IPS-18a (cell line): ENCODE measurements around the gene PSTPIP2.

ENCODE experiments used
- H3K27ac ChIP-seq: one replicate; pipeline ENCODE4 v1.5.1; 2013; ENCODE audit warnings: low read length
- H3K27me3 ChIP-seq: one replicate; pipeline ENCODE4 v1.6.1; 2013; ENCODE audit warnings: mild to moderate bottlenecking, low read length; ENCODE audit not compliant: control insufficient read depth, insufficient read depth
- H3K36me3 ChIP-seq: one replicate; pipeline ENCODE4 v1.6.1; 2013; ENCODE audit warnings: low read depth, low read length; ENCODE audit not compliant: control insufficient read depth
- H3K4me1 ChIP-seq: one replicate; pipeline ENCODE4 v1.6.1; 2013; ENCODE audit warnings: low read depth, low read length; ENCODE audit not compliant: control insufficient read depth
- H3K4me3 ChIP-seq: one replicate; pipeline ENCODE4 v1.5.1; 2013; ENCODE audit warnings: low read length
- H3K9ac ChIP-seq: one replicate; pipeline ENCODE4 v1.6.1; 2013; ENCODE audit warnings: mild to moderate bottlenecking, low read length, moderate library complexity
- H3K9me3 ChIP-seq: one replicate; pipeline ENCODE4 v1.6.1; 2013; ENCODE audit warnings: low read depth, low read length; ENCODE audit not compliant: control insufficient read depth

Gene PSTPIP2

GRCh38 chr18:46071653-46072375 is at the start of gene PSTPIP2:
TSS of gene PSTPIP2 (minus strand) at chr18:46072260. CDS start at chr18:46072188, 72 bp downstream.
- no peak within 1 kb of the TSS for H3K27ac ChIP-seq

GRCh38 chr18:46113751-46114150 is 41.7 kb upstream of the PSTPIP2 start:
- Histone ChIP-seq H3K4me1 (no peaks in the 10 kb centered on the region), H3K9ac (no peak overlapping the region), H3K36me3 (peaks cover 24% of the 10 kb centered on the region), H3K27ac (no peak overlapping the region), H3K27me3 (no peaks in the 10 kb centered on the region), H3K9me3 (no peaks in the 10 kb centered on the region), H3K4me3 (no peak overlapping the region)

More at GRCh38 chr18:46071653-46072375, at the start of gene PSTPIP2:
- Histone ChIP-seq H3K9ac (peak within 1 kb of the TSS; percentile 50), H3K9me3 (no peaks in the 10 kb centered on the region), H3K4me3 (peak within 1 kb of the TSS; percentile 69), H3K4me1 (no peaks in the 10 kb centered on the region), H3K36me3 (no peaks in the 10 kb centered on the region), H3K27me3 (peaks cover 34% of the 10 kb centered on the region)

- Histone ChIP-seq H3K36me3 (peaks cover 34% of the 10 kb centered on the region), H3K4me1 (no peaks in the 10 kb centered on the region), H3K27me3 (no peaks in the 10 kb centered on the region), H3K9me3 (no peaks in the 10 kb centered on the region), H3K9ac (no peak overlapping the region), H3K27ac (no peak overlapping the region), H3K4me3 (no peak overlapping the region)
Observed at GRCh38 chr18:46110406-46110805, 38.3 kb upstream of the PSTPIP2 start.

DNA sequence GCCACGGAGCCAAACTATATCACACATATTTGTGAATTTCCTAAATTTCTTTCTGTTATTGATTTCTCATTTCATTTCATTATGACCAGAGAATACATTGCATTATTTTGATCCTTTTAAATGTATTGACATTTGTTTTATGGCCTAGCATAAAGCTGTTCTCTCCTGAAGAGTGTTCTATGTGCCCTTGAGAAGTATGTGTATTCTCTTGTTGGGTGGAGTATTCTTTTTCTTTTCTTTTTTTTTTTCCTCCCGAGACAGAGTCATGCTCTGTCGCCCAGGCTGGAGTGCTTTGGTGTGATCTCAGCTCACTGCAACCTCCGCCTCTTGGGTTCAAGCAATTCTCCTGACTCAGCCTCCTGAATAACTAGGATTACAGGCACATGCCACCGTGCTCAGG is 37.3 kb upstream of the PSTPIP2 start:
- H3K9ac ChIP-seq = no peak overlapping the region
- peaks cover 33% of the 10 kb centered on the region for H3K36me3 ChIP-seq
- H3K4me3 ChIP-seq = no peak overlapping the region
- H3K4me1 ChIP-seq = no peaks in the 10 kb centered on the region
- H3K27me3 ChIP-seq = no peaks in the 10 kb centered on the region
- no peaks in the 10 kb centered on the region for H3K9me3 ChIP-seq
- H3K27ac ChIP-seq = no peak overlapping the region

- no peaks in the 10 kb centered on the region for H3K9me3 ChIP-seq
- peak within 1 kb of the TSS; percentile 80 for H3K4me3 ChIP-seq
- H3K27ac ChIP-seq = peak within 1 kb of the TSS; percentile 84
- peaks cover 14% of the 10 kb centered on the region for H3K36me3 ChIP-seq
- no peaks in the 10 kb centered on the region for H3K27me3 ChIP-seq
- H3K4me1 ChIP-seq = no peaks in the 10 kb centered on the region
- H3K9ac ChIP-seq = peak within 1 kb of the TSS; percentile 93
Observed at GRCh38 chr18:46104128-46104911, 32.3 kb upstream of the PSTPIP2 start, which contains the start of gene HAUS1. TSS of gene HAUS1 (plus strand) at chr18:46104385. CDS start at chr18:46104412, 27 bp downstream.

DNA sequence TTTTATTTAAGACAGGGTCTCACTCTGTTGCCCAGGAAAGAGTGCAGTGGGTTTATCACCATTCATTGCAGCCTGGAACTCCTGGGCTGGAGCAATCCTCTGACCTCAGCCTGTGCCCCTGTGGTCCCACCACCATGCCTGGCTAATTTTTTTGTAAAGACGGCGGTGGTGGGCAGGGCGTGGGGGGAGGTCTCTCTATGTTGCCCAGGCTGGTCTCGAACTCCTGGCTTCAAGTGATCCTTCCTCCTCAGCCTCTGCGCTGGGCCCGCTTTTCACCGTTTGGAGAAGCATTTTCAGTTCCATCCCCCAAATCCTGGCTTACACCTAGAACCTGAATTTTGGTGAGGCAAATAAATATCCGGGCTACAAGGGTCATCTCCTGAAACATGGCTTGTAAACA is 27.4 kb upstream of the PSTPIP2 start:
- Histone ChIP-seq H3K27me3 (no peaks in the 10 kb centered on the region), H3K4me3 (no peak overlapping the region), H3K9me3 (no peaks in the 10 kb centered on the region), H3K27ac (no peak overlapping the region), H3K9ac (no peak overlapping the region), H3K36me3 (peaks cover 9% of the 10 kb centered on the region), H3K4me1 (peaks cover 7% of the 10 kb centered on the region)

GRCh38 chr18:46098616-46098933 is 26.5 kb upstream of the PSTPIP2 start:
- H3K9ac ChIP-seq = peak overlapping the region; percentile 87
- H3K4me1 ChIP-seq = peaks cover 7% of the 10 kb centered on the region
- H3K27me3 ChIP-seq = no peaks in the 10 kb centered on the region
- H3K27ac ChIP-seq = peak overlapping the region; percentile 87
- H3K36me3 ChIP-seq = peaks cover 14% of the 10 kb centered on the region
- no peaks in the 10 kb centered on the region for H3K9me3 ChIP-seq
- H3K4me3 ChIP-seq = peak overlapping the region; percentile 90

GRCh38 chr18:46097801-46098615 is 25.9 kb upstream of the PSTPIP2 start, which contains the start of gene ATP5F1A:
TSS of gene ATP5F1A (minus strand) at chr18:46098296. CDS start at chr18:46098231, 65 bp downstream.
- peak within 1 kb of the TSS; percentile 87 for H3K27ac ChIP-seq
- no peaks in the 10 kb centered on the region for H3K9me3 ChIP-seq
- peak within 1 kb of the TSS; percentile 87 for H3K9ac ChIP-seq
- no peaks in the 10 kb centered on the region for H3K27me3 ChIP-seq
- H3K4me3 ChIP-seq = peak within 1 kb of the TSS; percentile 90
- peaks cover 7% of the 10 kb centered on the region for H3K4me1 ChIP-seq
- H3K36me3 ChIP-seq = peaks cover 20% of the 10 kb centered on the region

- peaks cover 25% of the 10 kb centered on the region for H3K36me3 ChIP-seq
- peak overlapping the region; percentile 72 for H3K27ac ChIP-seq
- no peaks in the 10 kb centered on the region for H3K27me3 ChIP-seq
Observed at GRCh38 chr18:46097431-46097800, 25.4 kb upstream of the PSTPIP2 start.

DNA sequence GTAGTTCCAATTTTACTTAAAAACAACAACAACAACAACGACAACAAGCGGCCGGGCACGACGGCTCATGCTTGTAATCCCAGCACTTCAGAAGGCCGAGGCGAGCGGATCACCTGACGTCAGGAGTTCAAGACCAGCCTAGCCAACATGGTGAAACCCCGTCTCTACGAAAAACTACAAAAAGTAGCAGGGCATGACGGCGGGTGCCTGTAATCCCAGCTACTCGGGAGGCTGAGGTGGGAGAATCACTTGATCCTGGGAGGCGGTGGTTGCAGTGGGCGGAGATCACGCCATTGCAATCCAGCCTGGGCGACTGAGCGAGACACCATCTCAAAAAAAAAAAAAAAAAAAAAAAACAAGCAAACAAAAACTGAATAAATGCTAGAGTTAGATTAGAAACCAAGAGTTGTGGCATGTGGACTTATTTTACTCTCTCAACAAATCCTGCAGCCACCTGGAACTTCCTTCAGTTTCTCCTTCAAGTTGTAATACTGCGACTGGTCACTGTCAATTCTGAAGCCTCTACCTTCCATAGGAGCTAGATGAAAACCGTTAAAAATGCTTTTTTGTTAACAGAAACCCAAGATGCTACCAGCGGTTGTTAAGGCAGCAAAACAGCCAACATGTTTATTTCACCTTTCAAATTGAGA is 24.7 kb upstream of the PSTPIP2 start:
- Histone ChIP-seq H3K27me3 (no peaks in the 10 kb centered on the region), H3K4me1 (peaks cover 7% of the 10 kb centered on the region), H3K9ac (peak overlapping the region; percentile 87), H3K4me3 (peak overlapping the region; percentile 90), H3K36me3 (peaks cover 30% of the 10 kb centered on the region), H3K9me3 (no peaks in the 10 kb centered on the region), H3K27ac (no peak overlapping the region)

More at GRCh38 chr18:46097431-46097800, 25.4 kb upstream of the PSTPIP2 start:
- Histone ChIP-seq H3K9ac (peak overlapping the region; percentile 87), H3K4me1 (peaks cover 7% of the 10 kb centered on the region), H3K9me3 (no peaks in the 10 kb centered on the region), H3K4me3 (peak overlapping the region; percentile 90)

DNA sequence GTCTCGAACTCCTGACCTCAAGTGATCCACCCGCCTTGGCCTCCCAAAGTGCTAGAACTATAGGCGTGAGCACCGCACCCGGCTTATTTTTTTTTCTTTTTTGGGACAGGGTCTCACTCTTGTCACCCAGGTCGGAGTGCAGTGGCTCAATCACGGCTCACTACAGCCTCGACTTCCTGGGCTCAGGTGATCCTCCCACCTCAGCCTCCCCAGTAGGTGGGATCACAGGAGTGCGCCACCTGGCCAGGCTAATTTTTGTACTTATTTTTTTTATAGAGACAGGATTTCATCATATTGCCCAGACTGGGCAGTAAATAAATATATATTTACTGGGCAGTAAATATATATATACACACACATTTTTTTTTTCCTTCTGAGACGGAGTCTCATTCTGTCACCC is 23.5 kb upstream of the PSTPIP2 start:
- H3K4me1 ChIP-seq = peaks cover 7% of the 10 kb centered on the region
- H3K27ac ChIP-seq = no peak overlapping the region
- H3K4me3 ChIP-seq = no peak overlapping the region
- no peak overlapping the region for H3K9ac ChIP-seq
- no peaks in the 10 kb centered on the region for H3K9me3 ChIP-seq
- no peaks in the 10 kb centered on the region for H3K27me3 ChIP-seq
- H3K36me3 ChIP-seq = peaks cover 42% of the 10 kb centered on the region
